ENCODE measurements around the gene ITGB2.
A peak's percentile ranks its signal among the peaks of the same experiment; 100 is the strongest.

The ITGB2 gene

DNA sequence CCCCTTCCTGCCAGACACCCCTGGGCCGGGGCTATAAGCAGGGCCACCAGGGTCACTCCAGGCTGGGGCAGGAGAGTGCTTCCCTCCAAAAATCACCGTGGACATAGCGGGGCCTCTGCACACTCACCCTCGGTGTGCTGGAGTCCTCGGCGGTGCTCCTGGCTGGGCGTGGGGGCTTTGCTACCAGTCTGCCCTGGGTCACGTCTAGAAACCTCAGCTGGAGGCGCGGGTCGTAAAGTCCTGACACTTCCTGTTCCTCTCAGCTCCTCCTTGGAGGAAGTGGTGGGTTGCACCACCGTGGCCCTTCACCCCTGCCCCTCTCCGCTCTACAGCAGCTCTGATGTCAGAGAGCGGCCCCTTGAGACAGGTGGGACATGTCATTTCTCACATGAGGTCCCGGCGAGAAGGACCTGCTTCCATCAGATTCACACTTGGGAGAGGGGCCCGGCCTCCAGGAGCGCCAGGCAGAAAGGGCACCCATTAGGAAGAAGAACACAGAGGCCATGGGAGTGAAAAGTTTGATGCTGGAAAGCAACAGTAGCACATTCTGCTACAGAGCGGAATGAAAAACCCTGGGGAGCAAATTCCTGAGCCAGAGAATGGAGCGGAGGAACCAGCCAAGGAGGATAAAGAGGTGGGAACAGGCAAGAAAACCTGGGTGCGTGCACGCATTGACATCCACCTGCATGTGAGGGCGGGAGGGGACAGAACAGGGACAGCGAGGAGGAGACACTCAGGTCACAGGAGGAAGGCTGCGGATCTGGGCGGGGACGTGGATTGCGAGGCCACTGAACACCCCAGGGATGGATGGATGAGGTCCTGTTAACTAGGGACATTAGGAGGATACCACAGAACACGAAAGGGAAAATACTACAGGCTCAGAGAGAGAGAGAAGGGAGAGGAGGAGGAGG lies at the start of gene ITGB2:
TSS of gene ITGB2 (minus strand) at position 206 of the 911 bp plus-strand sequence. CDS start 10,117 bp downstream, outside the sequence.
- no peak for DNase-seq

- no peak for DNase-seq
Measured at GRCh38 chr21:44969931-44970755, 49.4 kb upstream of the ITGB2 start.

DNA sequence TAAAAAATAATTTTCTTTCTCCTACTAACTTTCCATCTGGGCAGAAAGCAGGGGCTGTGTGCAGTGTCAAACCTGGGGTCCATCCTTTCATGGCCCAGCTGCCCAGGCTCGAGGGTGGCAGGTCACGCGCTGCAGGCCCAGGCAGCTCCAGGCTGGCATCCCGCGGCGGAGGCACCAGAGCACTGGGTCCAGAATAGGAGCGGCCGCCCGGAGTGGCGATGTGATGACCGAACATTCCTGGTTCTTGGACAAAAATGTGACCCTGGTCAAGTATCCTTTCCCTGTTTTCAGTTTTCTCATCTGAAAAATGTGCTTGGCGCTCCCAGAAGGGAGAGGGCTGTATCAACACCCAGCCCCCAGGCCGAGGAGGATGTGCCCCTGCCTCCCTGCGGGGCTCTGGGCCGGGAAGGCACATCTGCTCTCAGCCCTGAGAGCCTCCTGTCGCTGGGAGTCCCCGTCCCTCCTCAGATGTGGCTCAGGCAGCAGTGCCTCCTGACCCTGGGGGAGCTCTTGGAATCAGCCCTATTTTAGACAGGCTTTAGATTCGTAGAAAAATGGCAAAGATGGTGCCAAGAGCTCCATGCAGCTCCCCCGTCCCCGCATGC lies 48.5 kb upstream of the ITGB2 start:
- peak in 1 of 2 experiments; percentile 15 for DNase-seq

DNA sequence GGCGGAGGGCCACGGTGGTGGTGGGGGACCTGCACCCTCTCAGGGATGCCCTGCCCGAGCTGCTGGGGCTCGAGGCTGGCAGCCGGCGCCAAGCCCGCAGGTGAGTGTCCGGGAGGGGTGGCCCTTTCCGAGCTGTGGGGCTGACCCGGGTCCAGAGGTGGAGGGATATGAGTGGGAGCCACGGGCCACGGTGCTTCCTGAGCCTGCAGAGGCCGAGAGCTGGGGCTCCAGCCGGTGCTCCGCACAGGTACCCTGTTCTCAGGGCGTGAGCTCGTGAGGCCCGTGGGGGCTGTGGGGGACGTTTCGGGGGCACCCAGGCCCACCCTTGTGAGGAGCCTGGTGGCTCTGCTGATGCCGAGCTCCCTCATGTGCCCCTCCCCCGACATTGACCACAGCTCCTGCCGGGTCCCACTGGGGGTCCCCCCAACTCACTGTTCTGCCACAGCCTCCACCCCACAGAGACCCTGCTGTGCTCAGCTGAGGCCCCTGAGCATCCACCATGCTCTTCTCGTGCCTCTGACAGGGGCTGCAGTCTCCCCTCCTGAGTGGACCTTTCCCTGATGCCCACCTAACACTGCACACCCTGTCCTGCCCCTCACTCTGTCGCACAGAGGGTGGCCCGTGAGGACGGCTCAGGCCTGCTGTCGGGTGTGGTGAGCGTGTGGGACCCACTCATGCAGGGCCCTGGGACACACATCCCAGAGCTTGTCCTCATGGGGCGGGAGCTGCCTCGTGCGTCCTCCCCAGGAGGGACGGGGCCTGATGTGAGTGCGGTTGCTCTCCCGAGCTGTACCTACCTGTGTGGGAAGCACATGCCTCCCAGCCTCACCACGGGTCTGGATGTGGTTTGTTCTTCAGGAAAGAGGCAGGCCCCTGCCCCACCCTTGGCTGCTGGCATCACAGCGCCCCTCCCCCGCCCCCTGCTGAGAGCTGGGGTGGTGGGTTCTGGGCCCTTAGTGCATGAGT lies 46.7 kb upstream of the ITGB2 start:
- DNase-seq, result no peak

DNA sequence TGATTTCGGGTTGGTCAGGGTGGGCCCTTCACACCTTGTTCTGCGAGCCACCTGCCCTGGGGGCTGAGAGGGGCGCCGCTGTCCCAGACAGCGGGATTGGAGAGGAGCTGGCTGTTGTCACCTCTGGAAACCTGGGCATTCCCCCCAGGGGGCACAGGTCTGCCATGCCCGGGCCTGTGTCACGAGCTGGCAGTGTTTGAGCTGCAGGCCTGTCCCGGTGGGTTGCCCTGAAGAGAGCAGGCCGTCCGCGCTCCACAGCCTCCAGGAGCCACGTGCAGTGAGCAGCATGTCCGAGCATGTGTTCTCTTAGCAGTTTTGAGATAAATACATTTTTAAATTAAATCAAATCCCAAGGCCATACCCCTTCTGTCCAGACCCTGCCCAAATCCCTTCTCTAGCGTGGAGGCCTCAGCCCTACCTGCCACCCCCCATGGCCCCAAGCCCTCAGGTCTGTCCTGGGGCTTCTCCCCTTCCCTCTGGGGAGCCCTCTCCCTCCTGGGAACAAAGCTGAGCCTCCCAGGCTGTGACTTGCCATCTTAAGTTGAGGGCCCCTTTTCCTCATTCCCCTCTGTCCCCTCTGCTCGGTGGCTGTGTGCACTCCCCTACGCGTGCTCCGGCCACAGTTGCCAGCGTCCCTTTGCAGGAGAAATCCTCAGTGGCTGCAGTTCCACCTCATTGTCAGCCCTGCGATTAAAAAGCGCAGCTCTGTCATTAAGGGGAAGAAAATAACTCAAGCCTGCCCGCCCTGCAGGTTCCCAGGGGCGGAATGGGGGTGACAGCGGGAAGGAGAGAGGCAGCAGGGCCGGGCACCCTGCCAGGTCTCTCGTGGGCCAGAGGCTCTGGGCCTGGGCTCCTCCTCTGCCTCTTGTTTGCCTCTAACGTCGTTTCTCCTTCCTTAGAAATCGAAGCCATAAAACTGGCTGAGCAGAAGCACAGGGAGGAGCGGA lies 45.7 kb upstream of the ITGB2 start:
- no peak for DNase-seq

DNA sequence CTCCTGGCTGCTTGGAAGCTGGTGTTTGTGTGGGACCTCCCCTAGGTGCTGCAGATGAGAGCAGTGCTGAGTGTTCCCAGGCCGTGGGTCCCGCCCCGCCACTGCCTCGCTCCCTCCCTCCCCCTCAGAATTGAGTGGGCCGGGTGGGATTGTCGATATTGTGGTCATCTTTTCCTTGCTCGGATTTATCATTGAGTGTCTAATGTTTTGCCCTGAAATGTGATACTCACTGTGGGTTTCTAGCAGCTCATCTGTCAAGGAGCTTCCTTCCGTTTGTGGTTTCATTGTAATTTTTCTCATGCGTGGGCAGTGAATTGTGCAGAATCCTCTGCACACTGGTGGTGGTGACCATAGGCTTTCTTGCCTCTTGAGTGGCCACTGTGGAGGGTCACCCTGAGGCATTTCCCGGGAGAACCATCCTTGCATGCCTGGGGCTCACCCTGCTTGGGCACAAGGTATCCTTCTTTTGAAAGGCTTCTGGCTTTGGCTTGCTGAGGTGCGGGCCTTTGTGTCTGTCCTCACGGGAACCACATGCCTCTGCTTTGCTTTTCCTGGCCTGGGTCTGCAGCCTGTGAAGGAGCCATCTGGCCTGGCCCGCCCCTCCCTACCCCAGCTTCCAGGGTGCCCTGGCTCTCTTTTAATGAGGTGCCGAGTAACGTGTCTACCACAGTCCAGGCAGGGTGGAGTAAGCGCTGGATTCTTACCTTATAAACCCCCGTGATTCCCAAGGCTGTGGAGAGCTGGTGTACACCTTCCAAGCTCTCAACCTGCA lies 44.7 kb upstream of the ITGB2 start:
- peak in 1 of 2 experiments; percentile 29 for DNase-seq

- no peak for DNase-seq
Measured at GRCh38 chr21:44964381-44964780, 43.7 kb upstream of the ITGB2 start.

GRCh38 chr21:44962403-44962966 lies 41.8 kb upstream of the ITGB2 start:
- no peak for DNase-seq

DNA sequence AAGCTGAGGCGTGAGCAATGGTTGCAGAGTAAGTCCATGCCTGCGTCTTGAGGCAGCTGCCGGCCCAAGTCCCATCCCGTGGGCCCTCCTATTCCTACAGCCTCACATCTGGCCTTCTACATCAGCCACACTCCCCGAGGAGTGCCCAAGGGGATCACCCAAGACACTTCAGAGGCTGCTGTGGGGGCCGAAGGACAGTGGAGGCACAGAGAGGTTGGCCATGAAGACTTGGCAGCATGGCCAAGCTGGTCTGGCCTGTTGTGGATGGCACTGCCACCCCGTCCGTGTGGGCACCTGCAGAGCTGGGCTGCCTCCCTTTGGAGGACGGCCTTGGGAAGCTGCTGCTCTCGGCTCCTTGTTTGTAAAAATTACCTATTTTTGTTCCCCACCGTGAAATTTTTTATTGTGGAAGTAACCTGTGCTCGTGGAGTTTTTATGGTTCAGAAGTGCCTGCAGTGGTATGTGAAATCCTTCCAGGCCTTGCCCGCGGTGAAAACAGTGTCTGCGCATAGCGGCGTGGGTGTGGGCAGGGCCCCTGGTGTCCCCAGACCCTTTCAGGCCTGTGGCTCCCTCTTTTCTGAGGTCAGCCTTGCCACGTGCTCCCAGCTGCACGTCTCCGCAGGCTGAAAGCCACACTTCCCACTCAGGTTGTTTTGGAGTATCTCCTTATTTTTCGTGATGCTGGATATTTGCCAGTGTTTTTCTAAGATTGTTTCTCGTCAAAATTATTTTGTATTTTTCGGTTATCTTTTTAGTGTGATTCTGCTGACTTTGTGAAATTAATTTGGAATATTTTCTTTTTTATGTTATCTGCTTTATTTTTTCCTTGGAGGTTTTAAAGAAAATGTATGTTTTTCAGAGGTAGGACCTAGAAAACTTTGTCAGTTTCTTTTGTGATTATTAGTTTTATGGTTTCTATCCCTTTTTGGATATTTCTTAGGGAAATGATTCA lies 39.7 kb upstream of the ITGB2 start:
- DNase-seq, result no peak

DNA sequence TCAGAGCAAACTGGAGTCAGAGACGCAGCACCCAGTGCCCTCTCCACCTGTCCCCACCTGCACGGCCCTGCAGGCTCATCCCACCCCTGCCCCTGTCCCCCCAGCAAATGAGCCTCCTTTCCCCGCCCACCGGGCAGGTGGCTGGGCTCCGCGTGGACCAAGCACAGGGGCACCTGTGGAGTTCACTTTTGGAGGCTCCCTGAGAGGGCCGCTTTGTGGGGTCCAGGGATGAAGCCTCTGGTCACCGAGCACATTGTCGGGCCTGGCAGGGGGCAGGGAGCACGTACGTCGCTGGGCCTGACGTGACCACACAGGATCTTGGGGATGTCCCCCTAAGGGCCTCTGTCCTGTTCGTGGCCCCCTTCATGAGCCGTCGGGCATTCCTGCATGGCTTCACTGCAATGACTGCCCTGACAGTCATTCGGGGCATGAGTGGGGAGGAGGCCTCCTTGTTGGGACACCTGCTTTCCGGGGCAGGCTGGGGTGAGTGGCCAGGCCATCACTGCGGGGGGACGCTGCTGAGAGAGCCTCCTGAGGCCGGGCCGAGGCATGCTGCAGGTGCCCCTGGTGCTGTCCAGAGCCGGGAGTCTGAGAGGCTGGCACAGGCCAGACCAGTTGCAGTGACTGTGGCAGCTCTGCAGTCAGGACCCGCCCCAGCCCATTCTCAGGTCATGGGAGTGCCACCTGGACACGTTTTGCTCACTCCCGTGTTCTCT lies 38.8 kb upstream of the ITGB2 start:
- DNase-seq, result no peak

DNA sequence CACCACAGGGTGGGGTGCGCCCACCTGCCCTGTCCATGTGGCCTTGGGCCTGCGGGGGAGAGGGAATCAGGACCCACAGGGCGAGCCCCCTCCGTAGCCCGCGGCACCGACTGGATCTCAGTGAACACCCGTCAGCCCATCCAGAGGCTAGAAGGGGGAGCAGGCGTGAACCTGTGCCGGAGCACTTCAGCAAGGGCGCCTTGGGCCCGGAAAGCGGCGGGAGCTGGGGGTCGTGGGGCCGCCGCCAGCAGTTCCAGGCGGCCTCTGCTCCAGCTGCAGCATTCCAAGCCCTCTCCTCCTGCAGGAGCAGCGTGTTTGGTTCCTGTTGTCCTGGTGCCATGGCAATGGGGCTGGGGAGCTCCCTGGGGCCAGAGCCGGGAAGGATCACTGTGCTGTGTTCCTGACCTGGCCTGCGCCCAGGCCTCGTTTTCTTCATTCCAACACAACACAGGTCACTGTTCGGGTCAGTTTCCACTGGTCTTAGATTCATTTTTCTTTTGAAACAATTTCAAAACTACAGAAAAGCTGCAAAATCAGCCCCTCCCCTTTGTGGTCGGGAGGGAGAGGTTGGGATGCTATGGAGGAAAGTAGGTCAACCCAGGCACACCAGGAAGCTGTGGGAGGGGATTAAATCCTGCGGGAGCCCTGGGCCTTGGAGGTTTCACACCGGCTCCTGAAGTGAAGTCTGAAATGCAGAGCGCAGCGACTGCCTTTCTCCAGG lies 37.9 kb upstream of the ITGB2 start:
- no peak for DNase-seq

DNA sequence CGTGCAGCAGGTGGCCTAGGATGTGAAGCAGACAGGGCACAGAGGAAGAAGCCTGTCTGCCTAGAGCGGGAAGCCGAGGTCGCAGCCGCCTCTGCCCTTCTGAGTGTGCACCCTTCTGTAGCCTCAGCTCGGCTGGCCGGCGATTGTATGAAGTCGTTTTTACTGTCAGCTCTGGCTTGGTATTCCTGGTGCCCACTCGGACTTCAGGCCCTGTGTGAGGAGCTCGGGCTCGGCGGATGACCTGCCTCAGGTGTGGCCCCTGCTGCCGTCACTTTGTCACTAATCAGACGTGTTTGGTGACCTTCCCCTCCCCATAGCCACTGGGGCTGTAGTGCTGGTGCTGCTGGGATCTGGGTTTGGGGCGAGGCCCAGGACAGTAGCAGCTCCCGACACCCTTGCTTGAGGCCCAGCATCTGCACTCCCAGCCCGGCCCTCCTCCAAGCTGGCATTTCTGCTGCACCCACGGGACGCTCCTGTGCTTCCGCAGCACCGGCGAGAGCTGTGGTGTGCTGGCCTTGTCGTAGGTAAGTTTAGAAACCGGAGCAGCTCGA lies 37.3 kb upstream of the ITGB2 start:
- no peak for DNase-seq

- no peak for DNase-seq
Measured at GRCh38 chr21:44957047-44957831, 36.5 kb upstream of the ITGB2 start.

DNA sequence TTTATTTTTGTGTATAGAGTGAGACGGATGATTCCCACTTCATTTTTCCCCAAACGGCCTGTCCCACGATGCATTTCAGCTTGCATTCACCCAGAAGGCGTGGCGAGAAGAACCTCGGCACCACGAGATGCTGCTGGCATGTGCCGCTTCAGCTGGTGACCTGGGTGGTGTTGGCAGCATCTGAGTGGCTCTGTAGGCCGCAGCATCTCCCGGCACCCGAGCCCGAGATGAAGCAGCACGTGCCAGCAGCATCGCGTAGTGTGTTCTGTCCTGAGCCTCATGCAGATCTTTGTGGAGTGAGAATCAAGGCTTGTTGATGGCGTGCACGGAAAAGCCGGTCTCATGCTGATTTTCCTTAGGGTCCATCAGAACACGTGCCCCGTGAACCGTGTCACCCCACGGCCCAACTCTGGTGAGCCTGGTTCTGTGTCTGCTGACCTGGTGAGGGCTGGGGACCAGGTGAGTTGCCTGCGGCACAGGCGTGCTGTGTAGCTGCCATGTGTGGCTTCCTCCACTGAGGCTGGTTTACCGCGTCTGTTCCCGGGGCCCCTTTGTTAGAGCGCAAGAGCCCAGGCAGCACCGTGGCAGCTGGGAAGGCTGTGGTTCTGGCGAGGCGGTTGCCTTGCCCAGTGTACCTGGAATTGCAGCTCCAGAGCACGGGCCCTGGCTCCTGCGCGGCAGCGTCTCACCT lies 35.8 kb upstream of the ITGB2 start:
- DNase-seq, result no peak

DNA sequence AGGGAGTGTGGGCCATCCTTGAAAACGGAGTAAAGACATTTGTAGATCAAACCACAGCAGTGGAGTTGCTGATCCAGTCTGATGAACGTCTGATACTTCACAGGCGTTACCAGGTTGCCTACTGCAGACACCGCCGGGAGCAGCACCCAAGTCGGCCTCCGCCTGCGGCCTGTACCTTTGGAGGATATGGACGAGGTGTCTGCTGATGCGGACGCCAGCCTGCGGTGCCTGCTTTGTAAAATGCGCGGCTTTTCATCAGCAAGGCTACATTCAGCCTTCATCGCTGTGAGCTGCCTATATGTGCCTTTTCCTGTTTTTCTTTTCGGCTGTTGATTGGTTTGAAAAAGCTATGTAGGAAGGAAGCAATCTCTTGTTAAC lies 35.1 kb upstream of the ITGB2 start:
- DNase-seq, result no peak
